Measurements from ENCODE around the gene NUDT7.

The NUDT7 gene

DNA sequence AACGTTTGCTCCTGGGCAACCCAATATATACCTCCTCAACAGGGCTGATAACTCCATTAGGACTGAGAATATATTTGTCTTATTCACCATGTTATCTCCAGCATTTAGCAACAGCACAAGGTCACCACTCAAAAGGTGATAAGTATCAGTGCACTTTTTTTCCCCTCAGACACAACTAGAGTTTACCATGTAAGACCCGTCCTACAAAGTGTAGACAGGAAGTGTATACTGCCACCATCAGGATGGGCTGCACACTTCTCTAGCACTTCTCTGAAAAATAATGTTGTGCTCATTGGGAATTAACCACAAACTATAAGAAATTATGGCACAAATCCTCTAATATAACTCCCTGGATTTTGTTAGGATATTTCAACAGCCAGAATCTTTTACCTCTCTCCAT lies 60.4 kb downstream of the NUDT7 start:
- DNase-seq: no peak

DNA sequence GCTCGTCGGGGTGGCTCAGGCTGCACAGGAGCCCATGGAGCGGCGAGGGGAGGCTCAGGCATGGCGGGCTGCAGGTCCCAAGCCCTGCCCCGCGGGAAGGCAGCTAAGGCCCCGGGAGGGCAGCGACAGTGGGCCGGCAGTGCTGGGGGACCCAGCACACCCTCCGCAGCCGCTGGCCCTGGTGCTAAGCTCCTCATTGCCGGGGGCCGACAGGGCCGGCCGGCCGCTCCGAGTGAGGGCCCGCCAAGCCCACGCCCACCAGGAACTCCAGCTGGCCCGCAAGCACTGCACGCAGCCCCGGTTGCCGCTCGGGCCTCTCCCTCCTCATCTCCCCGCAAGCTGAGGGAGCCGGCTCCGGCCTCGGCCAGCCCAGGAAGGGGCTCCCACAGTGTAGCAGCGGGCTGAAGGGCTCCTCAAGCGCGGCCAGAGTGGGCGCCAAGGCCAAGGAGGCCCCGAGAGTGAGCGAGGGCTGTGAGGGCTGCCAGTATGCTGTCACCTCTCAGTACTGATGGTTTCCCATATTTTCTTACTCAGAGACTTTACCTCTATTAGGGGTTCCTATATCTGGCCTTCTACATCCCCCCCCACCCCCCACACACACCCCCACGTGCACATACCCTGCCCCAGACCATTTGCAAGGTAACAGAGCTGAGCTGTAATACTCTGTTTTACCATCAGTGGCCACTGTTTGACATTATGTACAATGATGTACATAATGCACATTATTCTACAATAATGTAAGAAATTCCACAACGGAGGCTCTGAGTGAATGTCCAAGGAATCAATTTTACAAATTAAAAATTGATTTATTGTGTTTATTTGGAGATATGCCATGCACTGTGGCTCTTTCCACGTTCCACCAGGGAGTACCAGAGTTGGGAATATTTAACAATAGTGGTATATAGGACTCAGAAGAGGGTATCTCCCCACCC lies 62.4 kb downstream of the NUDT7 start:
- no peak for DNase-seq

DNA sequence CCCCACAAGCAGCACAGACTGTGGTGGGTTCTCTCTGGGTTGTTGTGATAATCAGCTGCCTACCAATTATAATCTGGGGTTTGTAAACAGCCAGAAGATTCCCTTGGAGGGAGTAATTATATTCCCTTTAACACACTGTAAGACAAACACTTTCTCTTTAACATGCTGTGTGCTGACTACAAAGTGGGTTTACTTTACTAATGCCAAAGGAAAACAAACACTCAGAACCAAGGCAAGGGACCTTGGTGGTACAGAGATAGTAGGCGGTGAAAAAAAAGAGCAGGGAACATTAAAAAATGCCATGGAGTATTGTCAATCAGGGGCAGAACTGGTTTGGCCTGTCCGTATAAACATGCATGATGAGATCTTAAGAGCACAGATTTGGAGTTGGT lies 63.1 kb downstream of the NUDT7 start:
- DNase-seq: no peak

DNA sequence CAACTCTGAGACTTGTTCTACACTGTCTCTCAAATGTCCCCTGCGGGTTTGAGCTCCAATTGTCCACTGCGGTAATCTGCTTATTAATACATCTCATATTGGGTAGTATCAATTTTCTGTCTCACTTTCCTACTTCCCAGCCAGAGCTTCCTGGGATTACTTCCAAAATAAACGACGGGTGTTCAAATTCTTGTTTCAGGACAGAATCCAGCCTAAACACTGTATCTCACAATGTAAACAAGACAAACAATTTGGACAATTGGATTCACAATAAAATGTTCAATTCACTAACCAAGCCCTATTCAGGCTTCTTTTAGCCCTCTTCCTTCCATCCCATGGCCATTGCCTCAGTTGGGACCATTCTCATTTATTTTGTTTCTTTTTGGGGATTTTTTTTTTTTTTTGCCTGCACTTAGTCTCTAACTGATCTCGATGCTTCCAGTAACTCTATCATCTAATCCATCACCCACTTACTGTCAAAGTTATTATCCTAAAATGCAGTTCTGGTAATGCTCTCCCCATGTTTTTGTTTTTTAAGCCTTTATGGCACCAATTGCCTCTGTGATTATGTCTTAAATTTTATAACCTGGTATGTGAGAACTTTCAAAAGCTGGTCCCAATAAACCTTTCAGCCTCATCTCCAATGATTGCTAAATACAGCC lies 64.0 kb downstream of the NUDT7 start:
- no peak for DNase-seq

DNA sequence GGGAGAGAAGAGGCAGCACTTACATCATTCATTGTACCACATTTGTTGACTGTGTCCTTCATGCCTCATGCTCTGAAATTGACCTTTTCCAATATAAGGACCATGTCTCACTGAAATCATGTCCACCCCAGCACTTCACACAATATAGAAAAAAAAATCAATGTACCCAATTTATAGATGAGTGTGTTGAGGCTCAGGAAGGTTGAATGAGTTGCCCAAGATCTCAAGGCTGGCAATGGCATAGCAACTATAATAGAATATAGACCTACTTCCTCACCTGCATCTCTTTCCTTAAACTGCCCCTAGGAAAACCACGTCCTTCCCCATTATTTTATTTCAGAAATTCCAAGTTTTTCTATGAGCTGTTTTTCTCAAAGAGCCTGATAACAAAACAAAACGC lies 65.1 kb downstream of the NUDT7 start:
- DNase-seq: no peak

DNA sequence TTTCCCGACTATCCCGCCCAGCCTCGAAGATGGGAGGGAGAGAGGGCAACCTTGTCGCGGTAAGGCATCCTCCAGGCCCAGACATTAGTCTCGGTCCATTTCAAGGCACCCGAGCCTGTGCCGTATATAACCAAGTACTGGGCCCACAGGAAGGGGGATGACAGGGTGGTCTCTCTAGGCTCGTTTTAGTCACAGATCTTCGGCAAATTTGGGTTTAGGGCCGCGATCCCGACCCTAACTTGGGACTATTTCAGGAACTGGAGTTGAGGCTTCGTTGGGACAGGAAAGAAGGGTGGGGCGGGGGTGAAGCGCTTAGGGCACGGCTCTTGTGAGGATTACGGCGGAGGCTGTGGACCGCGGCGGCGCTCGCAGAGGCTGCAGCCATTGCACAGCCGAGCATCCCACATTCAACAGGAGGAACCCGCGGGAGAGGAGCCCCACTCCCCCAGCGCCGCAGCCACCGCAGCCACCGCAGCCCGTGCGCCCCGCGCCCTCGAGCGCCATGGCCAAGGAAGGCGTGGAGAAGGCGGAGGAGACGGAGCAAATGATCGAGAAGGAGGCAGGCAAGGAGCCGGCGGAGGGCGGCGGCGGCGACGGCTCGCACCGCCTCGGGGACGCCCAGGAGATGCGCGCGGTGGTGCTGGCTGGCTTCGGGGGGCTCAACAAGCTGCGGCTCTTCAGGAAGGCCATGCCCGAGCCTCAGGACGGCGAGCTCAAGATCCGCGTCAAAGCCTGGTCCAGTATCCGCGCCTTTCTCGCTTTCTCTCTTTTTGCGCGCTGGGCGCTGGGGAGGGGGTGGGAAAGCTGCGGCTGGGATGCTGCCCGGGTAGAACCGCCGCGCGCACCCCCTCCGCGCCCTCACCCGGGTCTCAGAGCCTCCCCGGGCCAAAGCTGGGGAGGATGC lies 66.1 kb downstream of the NUDT7 start, which contains the start of gene VAT1L:
VAT1L (plus strand) TSS at position 384 of the 904 bp plus-strand sequence; CDS start at position 503, 119 bp downstream.
- no peak for DNase-seq

DNA sequence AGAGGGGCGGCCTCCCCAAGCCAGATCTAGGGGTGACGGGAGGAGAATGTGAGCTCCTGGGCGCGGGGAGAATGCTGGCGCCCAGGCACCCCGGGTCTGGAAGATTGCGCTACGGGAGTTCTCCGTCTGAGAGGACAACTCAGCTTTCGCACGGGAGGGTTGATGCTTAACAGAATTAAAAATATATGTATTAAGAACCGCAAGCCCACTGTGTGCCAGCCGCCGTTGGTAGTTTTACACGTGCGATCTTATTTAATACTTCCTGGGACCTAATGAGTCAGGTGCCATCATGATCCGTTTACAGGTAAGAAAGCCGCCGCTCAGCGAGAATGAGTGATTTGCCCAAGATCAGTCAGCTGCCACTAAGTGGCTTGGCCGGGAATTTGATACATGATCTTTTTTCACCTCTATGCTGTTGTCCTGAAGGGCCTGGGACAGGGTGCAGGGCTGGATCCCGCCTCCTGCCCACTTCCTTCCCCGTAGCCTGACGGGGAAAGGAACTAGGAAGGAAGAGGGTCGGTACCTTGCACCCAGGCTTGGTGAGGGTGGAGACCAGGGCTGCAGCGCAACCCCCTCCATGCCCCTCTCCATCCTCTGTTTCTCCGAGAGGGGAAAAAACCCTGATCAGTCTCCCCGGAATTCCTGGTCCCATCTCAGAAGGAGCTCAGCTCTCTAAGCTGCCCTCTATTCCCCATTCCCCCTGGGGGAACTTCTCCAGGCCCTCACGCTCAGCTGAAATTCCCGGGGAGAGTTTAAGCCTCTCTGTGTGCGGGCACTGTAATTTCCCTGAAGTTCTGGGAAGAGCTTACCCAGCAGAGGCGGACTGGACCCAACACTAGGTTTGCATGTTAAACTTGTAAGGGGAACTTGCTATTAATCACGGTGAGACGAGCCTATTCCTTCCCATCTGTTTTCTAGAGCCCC lies 67.0 kb downstream of the NUDT7 start:
- no peak for DNase-seq

DNA sequence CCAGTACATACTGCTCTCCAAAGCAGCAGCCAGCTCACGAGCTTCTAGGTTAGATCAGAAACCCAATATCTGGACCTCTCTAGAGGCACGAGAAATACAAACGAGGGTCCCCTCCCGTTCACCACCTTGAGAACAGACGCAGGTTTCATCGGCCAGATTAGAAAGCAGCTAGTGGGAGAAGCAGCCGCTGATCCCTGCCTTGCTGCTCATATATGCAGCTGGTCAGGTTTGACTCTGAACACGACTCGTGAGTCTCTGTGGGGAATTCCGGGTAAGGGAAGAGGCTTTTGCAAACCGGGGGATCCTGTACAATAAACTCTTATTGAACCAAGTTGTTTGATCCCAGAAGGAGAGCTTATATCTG lies 67.7 kb downstream of the NUDT7 start:
- DNase-seq: no peak

DNA sequence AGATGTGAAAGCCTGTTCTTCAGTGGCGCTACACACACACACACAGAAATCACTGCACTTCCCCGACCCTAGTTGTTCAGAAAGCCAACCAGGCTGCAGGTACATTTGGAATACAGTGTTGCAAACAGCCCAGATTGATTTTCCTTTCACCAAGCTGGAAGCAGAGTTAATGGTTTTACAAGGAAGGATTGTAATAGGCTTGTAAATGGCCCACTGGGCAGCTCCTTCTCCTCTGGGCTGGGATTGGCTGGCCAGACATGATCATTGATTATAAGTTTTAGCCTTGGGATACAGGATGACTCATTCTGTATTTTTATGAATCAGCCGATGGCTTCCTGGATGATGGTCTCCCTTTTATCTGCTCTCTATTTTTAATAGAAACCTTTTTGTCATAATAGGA lies 68.6 kb downstream of the NUDT7 start:
- DNase-seq: no peak

Measured in CD4-positive, alpha-beta T cell treated with Interleukin-17A for 4 hours (primary cell).